HL-60 (cell line): ENCODE results near the gene CHD9.

Experiments used
- DNase-seq, 2 experiments: peaks; one replicate each; pipeline ENCODE4 v3.0.0-alpha.2; 2010 to 2020; ENCODE audit warnings: low read depth in 1 of 2, low spot score in 1 of 2
- H3K27ac ChIP-seq: fragments of 250-450 bp; sonication (Bioruptor Pico); replicated peaks from 2 replicates; pipeline ENCODE4 v1.5.1; 2020; ENCODE audit warnings: mild to moderate bottlenecking, moderate library complexity
- H3K27me3 ChIP-seq: fragments of 250-450 bp; sonication (Bioruptor Pico); 2 replicates; pipeline ENCODE4 v1.5.1; 2021; ENCODE audit warnings: mild to moderate bottlenecking, moderate library complexity; ENCODE audit not compliant: insufficient read depth, poor library complexity, severe bottlenecking
- H3K4me3 ChIP-seq: replicated peaks from 2 replicates; pipeline ENCODE4 v1.5.1; 2011; ENCODE audit warnings: mild to moderate bottlenecking, control low read depth, low read length; ENCODE audit not compliant: insufficient read depth
- GABPA ChIP-seq: IDR thresholded peaks from 2 replicates; pipeline ENCODE4 v1.6.1; 2012; ENCODE audit warnings: low read depth
- POLR2AphosphoS5 ChIP-seq: IDR thresholded peaks from 2 replicates; pipeline ENCODE4 v1.6.1; 2012; ENCODE audit warnings: low read depth
- SPI1 ChIP-seq: IDR thresholded peaks from 2 replicates; pipeline ENCODE4 v1.6.1; 2012; ENCODE audit warnings: low read depth, mild to moderate bottlenecking, borderline replicate concordance
- TF ChIP-seq, protein P1 (sequence below): IDR thresholded peaks from 2 replicates; pipeline ENCODE4 v1.6.1; 2012; ENCODE audit warnings: low read depth; ENCODE audit not compliant: insufficient replicate concordance
- TF ChIP-seq, protein P2 (sequence below): IDR thresholded peaks from one replicate; pipeline ENCODE4 v1.5.1; 2011; ENCODE audit warnings: low read length, control low read depth, inconsistent platforms; ENCODE audit not compliant: insufficient read depth

Gene CHD9

DNA sequence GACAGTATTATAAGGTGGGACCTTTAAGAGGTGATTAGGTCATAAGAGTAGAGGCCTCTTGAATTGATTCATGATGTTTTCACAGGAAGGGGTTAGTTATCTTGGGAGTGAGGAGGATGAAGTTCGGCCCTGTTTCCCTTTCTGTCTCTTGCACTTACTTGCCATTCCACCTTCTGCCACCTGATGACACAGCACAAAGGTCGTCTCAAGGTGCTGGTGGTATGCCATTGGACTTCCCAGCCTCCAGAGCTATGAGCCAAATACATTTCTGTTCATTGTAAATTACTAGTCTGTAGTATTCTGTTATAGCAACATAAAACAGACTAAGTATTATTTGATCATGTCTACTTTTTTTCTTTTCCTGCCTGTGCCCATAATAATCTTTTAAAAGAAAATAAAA, 23.5 kb downstream of the CHD9 start:
- Histone ChIP-seq H3K27ac (no peak overlapping the region), H3K4me3 (no peak overlapping the region), H3K27me3 (no peaks in the 10 kb centered on the region)
- no peak for DNase-seq
- no peak for TF ChIP-seq POLR2AphosphoS5
- TF ChIP-seq, protein P1, sequence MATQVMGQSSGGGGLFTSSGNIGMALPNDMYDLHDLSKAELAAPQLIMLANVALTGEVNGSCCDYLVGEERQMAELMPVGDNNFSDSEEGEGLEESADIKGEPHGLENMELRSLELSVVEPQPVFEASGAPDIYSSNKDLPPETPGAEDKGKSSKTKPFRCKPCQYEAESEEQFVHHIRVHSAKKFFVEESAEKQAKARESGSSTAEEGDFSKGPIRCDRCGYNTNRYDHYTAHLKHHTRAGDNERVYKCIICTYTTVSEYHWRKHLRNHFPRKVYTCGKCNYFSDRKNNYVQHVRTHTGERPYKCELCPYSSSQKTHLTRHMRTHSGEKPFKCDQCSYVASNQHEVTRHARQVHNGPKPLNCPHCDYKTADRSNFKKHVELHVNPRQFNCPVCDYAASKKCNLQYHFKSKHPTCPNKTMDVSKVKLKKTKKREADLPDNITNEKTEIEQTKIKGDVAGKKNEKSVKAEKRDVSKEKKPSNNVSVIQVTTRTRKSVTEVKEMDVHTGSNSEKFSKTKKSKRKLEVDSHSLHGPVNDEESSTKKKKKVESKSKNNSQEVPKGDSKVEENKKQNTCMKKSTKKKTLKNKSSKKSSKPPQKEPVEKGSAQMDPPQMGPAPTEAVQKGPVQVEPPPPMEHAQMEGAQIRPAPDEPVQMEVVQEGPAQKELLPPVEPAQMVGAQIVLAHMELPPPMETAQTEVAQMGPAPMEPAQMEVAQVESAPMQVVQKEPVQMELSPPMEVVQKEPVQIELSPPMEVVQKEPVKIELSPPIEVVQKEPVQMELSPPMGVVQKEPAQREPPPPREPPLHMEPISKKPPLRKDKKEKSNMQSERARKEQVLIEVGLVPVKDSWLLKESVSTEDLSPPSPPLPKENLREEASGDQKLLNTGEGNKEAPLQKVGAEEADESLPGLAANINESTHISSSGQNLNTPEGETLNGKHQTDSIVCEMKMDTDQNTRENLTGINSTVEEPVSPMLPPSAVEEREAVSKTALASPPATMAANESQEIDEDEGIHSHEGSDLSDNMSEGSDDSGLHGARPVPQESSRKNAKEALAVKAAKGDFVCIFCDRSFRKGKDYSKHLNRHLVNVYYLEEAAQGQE = no peak
- TF ChIP-seq GABPA = no peak
- TF ChIP-seq, protein P2, sequence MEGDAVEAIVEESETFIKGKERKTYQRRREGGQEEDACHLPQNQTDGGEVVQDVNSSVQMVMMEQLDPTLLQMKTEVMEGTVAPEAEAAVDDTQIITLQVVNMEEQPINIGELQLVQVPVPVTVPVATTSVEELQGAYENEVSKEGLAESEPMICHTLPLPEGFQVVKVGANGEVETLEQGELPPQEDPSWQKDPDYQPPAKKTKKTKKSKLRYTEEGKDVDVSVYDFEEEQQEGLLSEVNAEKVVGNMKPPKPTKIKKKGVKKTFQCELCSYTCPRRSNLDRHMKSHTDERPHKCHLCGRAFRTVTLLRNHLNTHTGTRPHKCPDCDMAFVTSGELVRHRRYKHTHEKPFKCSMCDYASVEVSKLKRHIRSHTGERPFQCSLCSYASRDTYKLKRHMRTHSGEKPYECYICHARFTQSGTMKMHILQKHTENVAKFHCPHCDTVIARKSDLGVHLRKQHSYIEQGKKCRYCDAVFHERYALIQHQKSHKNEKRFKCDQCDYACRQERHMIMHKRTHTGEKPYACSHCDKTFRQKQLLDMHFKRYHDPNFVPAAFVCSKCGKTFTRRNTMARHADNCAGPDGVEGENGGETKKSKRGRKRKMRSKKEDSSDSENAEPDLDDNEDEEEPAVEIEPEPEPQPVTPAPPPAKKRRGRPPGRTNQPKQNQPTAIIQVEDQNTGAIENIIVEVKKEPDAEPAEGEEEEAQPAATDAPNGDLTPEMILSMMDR = no peak
- TF ChIP-seq SPI1 = no peak

DNA sequence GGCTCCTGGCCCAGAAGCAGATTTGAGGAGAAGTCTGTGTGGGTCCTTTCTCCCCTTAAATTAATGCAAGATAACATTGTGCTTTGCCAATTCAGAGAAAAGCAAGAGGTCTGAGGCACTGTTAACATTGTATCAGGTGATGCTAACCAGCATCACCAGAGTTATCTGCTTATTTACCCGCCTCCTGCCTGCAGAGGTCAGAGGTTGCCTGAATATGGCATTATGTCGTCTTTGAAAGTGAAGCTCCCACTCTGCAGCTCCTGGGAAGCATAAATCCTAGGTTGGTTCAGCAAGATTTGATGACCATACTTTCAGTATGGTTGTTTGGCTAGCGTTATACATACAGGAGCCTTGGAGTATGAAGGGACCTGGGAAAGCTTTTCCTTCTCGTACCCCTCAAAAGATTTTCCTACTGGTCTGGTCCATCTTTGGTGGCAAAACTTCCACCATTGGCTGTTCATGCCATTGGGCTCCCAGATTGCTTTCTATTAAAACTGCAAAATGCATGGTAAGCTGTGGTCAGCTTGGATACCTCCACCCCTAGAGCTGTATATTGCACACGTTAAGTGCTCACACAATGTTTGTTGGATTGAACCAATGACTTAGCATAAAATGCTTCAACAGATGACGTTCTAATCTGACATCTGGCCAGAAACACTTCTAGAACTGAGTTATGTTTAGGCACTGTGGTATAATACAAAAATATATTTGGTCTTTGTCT, 24.1 kb downstream of the CHD9 start:
- no peaks in the 10 kb centered on the region for H3K27me3 ChIP-seq
- DNase-seq = no peak
- H3K4me3 ChIP-seq = no peak overlapping the region
- no peak overlapping the region for H3K27ac ChIP-seq
- TF ChIP-seq, protein P2 = no peak

DNA sequence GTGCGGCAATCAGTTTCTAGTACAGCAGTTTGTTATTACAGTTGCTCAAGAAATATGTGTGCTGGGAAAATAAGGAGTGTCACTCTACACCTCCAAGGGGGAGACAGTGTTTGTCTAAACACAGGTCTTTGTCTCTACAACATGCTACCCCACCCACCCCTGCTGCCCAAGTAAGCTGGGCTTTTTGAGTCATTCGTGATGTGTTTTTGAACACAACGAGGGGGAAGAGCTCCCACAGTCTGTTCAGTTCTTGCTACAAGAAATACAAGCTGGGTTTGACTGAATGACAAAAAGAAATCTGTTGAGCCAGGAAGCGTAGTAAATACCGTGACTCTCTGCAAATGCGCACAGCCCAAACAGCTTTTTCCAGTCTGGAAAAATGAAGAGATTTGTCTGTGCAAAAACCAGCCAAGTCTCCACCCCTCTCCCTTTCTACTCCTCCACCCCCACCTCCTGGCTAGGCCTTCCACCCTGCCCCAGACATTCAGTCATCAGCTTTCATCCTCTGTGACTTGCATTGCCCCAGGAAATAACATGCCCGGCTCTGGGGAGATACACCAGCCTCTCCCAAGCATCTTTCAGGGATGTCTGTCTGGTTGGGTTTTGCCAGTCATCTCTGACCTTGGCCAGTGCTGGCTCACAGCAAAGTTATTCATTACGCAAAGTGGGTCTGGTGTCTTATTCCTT, 25.7 kb downstream of the CHD9 start:
- H3K27me3 ChIP-seq = no peaks in the 10 kb centered on the region
- no peak for DNase-seq
- TF ChIP-seq, protein P2 = no peak
- TF ChIP-seq GABPA (no peak), POLR2AphosphoS5 (no peak), SPI1 (no peak)
- TF ChIP-seq, protein P1 = no peak
- no peak overlapping the region for H3K27ac ChIP-seq
- no peak overlapping the region for H3K4me3 ChIP-seq

DNA sequence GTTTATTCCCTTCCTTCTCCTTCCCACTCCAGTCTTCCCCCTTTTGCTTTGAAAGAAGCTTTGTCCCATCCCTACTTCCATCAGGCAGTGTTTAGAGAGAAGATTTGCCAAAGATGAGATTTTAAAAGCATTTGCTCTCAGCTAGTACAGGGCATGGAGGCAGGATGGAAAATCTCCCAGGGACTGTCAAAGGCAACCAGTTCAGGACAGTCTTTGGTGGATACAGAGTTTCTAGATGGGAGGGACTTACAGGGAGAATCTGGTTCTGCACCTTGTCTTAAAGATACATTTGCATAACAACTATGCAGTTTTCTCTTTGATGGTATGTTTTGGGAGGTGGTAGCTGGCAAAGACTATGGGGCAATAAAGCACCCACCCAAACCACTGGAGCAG, 26.2 kb downstream of the CHD9 start:
- H3K27ac ChIP-seq = no peak overlapping the region

More for the DNA sequence above, 26.2 kb downstream of the CHD9 start:
- Histone ChIP-seq H3K4me3 (no peak overlapping the region), H3K27me3 (no peaks in the 10 kb centered on the region)
- no peak for DNase-seq
- TF ChIP-seq, protein P2 = no peak
- TF ChIP-seq POLR2AphosphoS5 (no peak), GABPA (no peak), SPI1 (no peak)
- TF ChIP-seq, protein P1 = no peak
